K562 (cell line): ENCODE measurements around the gene SNX9. TPM values are rescaled to one million over a fixed set of nuclear protein-coding genes. Genes with fewer than 3 reads are reported as not detected.

Experiments used
- BHLHE40 ChIP-seq: IDR thresholded peaks from 2 replicates; pipeline ENCODE4 v1.6.1; 2011; ENCODE audit warnings: low read length, improper control_type of control experiment
- FIP1L1 ChIP-seq: fragments of 200-400 bp; formaldehyde crosslinking; IDR thresholded peaks from 2 replicates; pipeline ENCODE4 v1.6.1; 2018; ENCODE audit warnings: mild to moderate bottlenecking, low read depth, low read length; ENCODE audit not compliant: poor library complexity, severe bottlenecking
- GTF2E2 ChIP-seq: fragments of 200-800 bp; sonication (Bioruptor generic); IDR thresholded peaks from 2 replicates; pipeline ENCODE4 v1.6.1; 2016; ENCODE audit warnings: missing genetic modification characterization, missing compliant biosample characterization
- L3MBTL2 ChIP-seq: fragments of 450-650 bp; IDR thresholded peaks from 2 replicates; pipeline ENCODE4 v1.6.1; 2016; ENCODE audit warnings: mild to moderate bottlenecking, moderate library complexity
- MYC ChIP-seq, 2 experiments: fragments of 250-450 bp in 1 of 2; sonication (Bioruptor Pico) in 1 of 2; IDR thresholded peaks; 2 replicates each; pipeline versions ENCODE4 v1.5.1 to v1.6.1; 2012 to 2021; ENCODE audit warnings: low read depth in 2 of 2, borderline replicate concordance in 1 of 2, improper control_type of control experiment in 1 of 2, low read length in 1 of 2, mild to moderate bottlenecking in 1 of 2, moderate library complexity in 1 of 2
- NBN ChIP-seq: fragments of 450-650 bp; IDR thresholded peaks from 2 replicates; pipeline ENCODE4 v1.6.1; 2016; ENCODE audit warnings: low read depth, mild to moderate bottlenecking
- SIN3A ChIP-seq, 2 experiments: fragments of 150-350 bp in 1 of 2; IDR thresholded peaks; 2 replicates each; pipeline ENCODE4 v1.6.1; 2011 to 2016; ENCODE audit warnings: borderline replicate concordance in 2 of 2, low read depth in 2 of 2, low read length in 2 of 2, mild to moderate bottlenecking in 2 of 2, moderate library complexity in 2 of 2; ENCODE audit not compliant: control insufficient read depth in 1 of 2
- SRSF1 ChIP-seq: fragments of 200-400 bp; formaldehyde crosslinking; IDR thresholded peaks from 2 replicates; pipeline ENCODE4 v1.6.1; 2017; ENCODE audit warnings: mild to moderate bottlenecking, low read depth, low read length, moderate library complexity
- TGIF2 ChIP-seq: sonication (generic); formaldehyde crosslinking; IDR thresholded peaks from 2 replicates; pipeline ENCODE4 v1.8.1; 2022; ENCODE audit warnings: mild to moderate bottlenecking, missing genetic modification reagents, moderate library complexity
- ZEB2 ChIP-seq: fragments of 450-650 bp; IDR thresholded peaks from 2 replicates; pipeline ENCODE4 v1.6.1; 2016
- ZNF57 ChIP-seq: fragments of 450-650 bp; formaldehyde crosslinking; IDR thresholded peaks from 2 replicates; pipeline ENCODE4 v1.4.0; 2020; ENCODE audit warnings: mild to moderate bottlenecking, moderate library complexity
- polyA plus RNA-seq, 8 experiments: library from polyadenylated mRNA; depleted of rRNA in 4 of 8; stranded (reverse) in 5 of 8; unstranded in 3 of 8; fragments of >200 nt; fragmentation: Nextera tagmentation in 2 of 8; fragmentation: Illumina TruSeq in 1 of 8; extraction: Ambion mirVana in 2 of 8; extraction: Trizol in 1 of 8; gene quantifications; 2 replicates each; pipeline versions ENCODE4 v1.2.1 to v1.2.3, GENCODE V29; 2011 to 2014; ENCODE audit warnings: inconsistent platforms in 1 of 8, missing spikeins in 1 of 8
- total RNA-seq, 7 experiments: library from RNA; depleted of rRNA in 6 of 7; stranded (reverse); fragments of >200 nt in 6 of 7; fragmentation: Illumina TruSeq in 2 of 7; extraction: Trizol in 2 of 7; gene quantifications; 2 replicates each; pipeline versions ENCODE4 v1.2.1 to v1.2.3, GENCODE V29; 2011 to 2021; ENCODE audit warnings: low replicate concordance in 1 of 7
- TF ChIP-seq, protein P1 (sequence below): fragments of 450-650 bp; IDR thresholded peaks from one replicate; pipeline ENCODE4 v1.6.1; 2018; ENCODE audit warnings: mild to moderate bottlenecking, moderate library complexity; ENCODE audit not compliant: partially characterized antibody
- TF ChIP-seq, protein P2 (sequence below): fragments of 450-650 bp; IDR thresholded peaks from 2 replicates; pipeline ENCODE4 v1.6.1; 2016; ENCODE audit warnings: low read depth, mild to moderate bottlenecking, moderate library complexity
- TF ChIP-seq, protein P3 (sequence below): sonication (generic); formaldehyde crosslinking; IDR thresholded peaks from 2 replicates; pipeline ENCODE4 v1.8.0; 2023; ENCODE audit warnings: mild to moderate bottlenecking, missing genetic modification reagents
- TF ChIP-seq, protein P4 (sequence below), 2 experiments: IDR thresholded peaks; 2 replicates each; pipeline ENCODE4 v1.6.1; 2011; ENCODE audit warnings: borderline replicate concordance in 1 of 2, control low read depth in 1 of 2, low read depth in 1 of 2, low read length in 1 of 2, mild to moderate bottlenecking in 1 of 2, mixed read lengths in 1 of 2, moderate library complexity in 1 of 2; ENCODE audit not compliant: insufficient read depth in 1 of 2, insufficient read length in 1 of 2, poor library complexity in 1 of 2, severe bottlenecking in 1 of 2; ENCODE audit errors: extremely low read depth in 1 of 2
- TF ChIP-seq, protein P5 (sequence below): sonication (generic); formaldehyde crosslinking; IDR thresholded peaks from 2 replicates; pipeline ENCODE4 v1.9.0; 2022; ENCODE audit warnings: mild to moderate bottlenecking, missing genetic modification reagents

Gene SNX9
- total and polyA plus RNA-seq, 9 of the 15 experiments (the other 6 are each of a cell fraction or from before 2014, with no cell fraction given), result 6.0 to 81.7 (median 57.1) TPM

DNA sequence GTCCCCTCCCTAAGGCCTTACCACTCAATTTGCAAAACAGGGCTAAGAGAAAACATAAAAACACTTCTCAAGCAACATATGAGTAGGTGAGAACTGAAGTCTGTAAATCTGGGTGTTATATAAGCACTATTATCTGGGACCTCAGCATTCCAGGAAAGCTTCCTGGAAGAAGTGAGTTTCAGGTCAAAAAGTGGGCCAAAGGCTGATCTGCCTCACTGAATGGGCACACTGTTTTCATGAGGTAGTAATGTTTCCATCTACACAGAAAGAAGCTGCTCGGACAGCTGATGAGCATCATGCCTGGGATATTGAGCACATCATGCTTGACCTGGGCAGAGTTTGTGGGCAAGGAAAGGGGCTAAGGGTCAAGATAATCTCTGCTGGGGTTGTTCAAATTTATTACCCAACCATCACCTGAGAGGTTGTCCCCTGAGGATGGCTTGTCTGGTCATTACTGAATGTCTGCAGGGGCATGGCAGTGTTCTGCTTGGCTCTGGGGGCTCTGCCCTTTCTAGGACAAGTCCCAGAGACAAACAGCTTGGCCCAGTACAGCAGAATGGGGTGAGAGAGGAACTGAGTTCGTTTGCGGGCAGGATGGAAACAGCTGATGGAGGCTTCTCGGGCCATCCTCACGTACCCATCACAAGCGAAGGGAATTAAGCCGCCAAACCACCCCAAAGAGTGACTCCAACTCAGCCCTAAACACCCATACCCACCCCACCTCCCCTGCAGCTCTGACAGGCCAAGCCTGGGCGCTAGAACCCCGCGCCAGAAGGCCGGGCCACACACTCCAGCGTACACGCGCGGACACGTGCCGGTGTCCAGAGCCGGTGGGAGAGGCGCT lies 157.5 kb downstream of the SNX9 start (continued):
- TF ChIP-seq, protein P1, sequence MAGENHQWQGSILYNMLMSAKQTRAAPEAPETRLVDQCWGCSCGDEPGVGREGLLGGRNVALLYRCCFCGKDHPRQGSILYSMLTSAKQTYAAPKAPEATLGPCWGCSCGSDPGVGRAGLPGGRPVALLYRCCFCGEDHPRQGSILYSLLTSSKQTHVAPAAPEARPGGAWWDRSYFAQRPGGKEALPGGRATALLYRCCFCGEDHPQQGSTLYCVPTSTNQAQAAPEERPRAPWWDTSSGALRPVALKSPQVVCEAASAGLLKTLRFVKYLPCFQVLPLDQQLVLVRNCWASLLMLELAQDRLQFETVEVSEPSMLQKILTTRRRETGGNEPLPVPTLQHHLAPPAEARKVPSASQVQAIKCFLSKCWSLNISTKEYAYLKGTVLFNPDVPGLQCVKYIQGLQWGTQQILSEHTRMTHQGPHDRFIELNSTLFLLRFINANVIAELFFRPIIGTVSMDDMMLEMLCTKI, result no peak
- TF ChIP-seq FIP1L1 (no peak), GTF2E2 (tag) (no peak), MYC (IDR thresholded peaks at IDR 0.05; ENCODE audit: low read depth, low read length) (0 out of 2 replicates have a peak, but pooled peaks have one; percentile 57), MYC (CRISPR knock-in tag; IDR thresholded peaks at IDR 0.05; ENCODE audit: borderline replicate concordance, low read depth) (no peak), BHLHE40 (peak; percentile 93), SIN3A (IDR thresholded peaks at IDR 0.05; ENCODE audit: borderline replicate concordance in 2 of 2, control insufficient read depth in 1 of 2, low read depth in 2 of 2, low read length in 2 of 2) (no peak), L3MBTL2 (peak; percentile 91), TGIF2 (CRISPR knock-in tag) (no peak), ZNF57 (CRISPR knock-in tag) (peak; percentile 61; the same call in 1 of the 2 replicates), SRSF1 (0 out of 2 replicates have a peak, but pooled peaks have one; percentile 16), ZEB2 (no peak), NBN (no peak)
- TF ChIP-seq, protein P2, sequence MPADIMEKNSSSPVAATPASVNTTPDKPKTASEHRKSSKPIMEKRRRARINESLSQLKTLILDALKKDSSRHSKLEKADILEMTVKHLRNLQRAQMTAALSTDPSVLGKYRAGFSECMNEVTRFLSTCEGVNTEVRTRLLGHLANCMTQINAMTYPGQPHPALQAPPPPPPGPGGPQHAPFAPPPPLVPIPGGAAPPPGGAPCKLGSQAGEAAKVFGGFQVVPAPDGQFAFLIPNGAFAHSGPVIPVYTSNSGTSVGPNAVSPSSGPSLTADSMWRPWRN, result peak; percentile 26; the same call in 1 of the 2 replicates
- TF ChIP-seq, protein P3, sequence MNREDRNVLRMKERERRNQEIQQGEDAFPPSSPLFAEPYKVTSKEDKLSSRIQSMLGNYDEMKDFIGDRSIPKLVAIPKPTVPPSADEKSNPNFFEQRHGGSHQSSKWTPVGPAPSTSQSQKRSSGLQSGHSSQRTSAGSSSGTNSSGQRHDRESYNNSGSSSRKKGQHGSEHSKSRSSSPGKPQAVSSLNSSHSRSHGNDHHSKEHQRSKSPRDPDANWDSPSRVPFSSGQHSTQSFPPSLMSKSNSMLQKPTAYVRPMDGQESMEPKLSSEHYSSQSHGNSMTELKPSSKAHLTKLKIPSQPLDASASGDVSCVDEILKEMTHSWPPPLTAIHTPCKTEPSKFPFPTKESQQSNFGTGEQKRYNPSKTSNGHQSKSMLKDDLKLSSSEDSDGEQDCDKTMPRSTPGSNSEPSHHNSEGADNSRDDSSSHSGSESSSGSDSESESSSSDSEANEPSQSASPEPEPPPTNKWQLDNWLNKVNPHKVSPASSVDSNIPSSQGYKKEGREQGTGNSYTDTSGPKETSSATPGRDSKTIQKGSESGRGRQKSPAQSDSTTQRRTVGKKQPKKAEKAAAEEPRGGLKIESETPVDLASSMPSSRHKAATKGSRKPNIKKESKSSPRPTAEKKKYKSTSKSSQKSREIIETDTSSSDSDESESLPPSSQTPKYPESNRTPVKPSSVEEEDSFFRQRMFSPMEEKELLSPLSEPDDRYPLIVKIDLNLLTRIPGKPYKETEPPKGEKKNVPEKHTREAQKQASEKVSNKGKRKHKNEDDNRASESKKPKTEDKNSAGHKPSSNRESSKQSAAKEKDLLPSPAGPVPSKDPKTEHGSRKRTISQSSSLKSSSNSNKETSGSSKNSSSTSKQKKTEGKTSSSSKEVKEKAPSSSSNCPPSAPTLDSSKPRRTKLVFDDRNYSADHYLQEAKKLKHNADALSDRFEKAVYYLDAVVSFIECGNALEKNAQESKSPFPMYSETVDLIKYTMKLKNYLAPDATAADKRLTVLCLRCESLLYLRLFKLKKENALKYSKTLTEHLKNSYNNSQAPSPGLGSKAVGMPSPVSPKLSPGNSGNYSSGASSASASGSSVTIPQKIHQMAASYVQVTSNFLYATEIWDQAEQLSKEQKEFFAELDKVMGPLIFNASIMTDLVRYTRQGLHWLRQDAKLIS (CRISPR knock-in tag), result peak; percentile 21; the same call in 1 of the 2 replicates
- TF ChIP-seq, protein P4, sequence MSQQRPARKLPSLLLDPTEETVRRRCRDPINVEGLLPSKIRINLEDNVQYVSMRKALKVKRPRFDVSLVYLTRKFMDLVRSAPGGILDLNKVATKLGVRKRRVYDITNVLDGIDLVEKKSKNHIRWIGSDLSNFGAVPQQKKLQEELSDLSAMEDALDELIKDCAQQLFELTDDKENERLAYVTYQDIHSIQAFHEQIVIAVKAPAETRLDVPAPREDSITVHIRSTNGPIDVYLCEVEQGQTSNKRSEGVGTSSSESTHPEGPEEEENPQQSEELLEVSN (IDR thresholded peaks at IDR 0.05; ENCODE audit: borderline replicate concordance in 1 of 2, extremely low read depth in 1 of 2, insufficient read depth in 1 of 2, insufficient read length in 1 of 2, low read depth in 1 of 2, low read length in 1 of 2, poor library complexity in 1 of 2, severe bottlenecking in 1 of 2), result peak; percentile 70 to 85
- TF ChIP-seq, protein P5, sequence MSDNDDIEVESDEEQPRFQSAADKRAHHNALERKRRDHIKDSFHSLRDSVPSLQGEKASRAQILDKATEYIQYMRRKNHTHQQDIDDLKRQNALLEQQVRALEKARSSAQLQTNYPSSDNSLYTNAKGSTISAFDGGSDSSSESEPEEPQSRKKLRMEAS (CRISPR knock-in tag), result peak; percentile 99
